ENCODE data around the gene CAMTA1. TPM values are rescaled to one million over a fixed set of nuclear protein-coding genes. Genes with fewer than 3 reads are reported as not detected.
"Not testable (repeated sequence)": the region's sequence is repeated elsewhere in the genome, so short reads cannot be mapped to it uniquely, and the experiment has no call there.

CAMTA1 gene
- total and polyA plus RNA-seq, 4 donors = 18.0 to 93.5 (median 35.8) TPM

GRCh38 chr1:7146710-7147109 lies 361.5 kb downstream of the CAMTA1 start:
- WGBS = 98% methylated on average over 5 of the region's 5 CpGs

GRCh38 chr1:7147581-7148282 lies 362.5 kb downstream of the CAMTA1 start:
- not testable (repeated sequence) for H3K9ac ChIP-seq (ENCODE audit: low read depth in 1 of 2, low read length in 2 of 2); DNase-seq (ENCODE audit: low spot score); H3K4me3 ChIP-seq (ENCODE audit: low read depth in 1 of 3, low read length in 3 of 3); H3K27me3 ChIP-seq (ENCODE audit: control insufficient read depth in 4 of 4, insufficient read depth in 4 of 4, low read length in 3 of 4); H3K27ac ChIP-seq (ENCODE audit: low read depth in 1 of 2, low read length in 2 of 2); H3K9me3 ChIP-seq (ENCODE audit: control insufficient read depth in 4 of 4, low read length in 3 of 4); H3K36me3 ChIP-seq (ENCODE audit: control insufficient read depth in 4 of 4, insufficient read depth in 3 of 4, low read depth in 1 of 4, low read length in 3 of 4)
- peaks cover 9 to 28% (median 18%) of the 10 kb centered on the region in 4 donors for H3K4me1 ChIP-seq (ENCODE audit: control insufficient read depth in 4 of 4, insufficient read depth in 4 of 4, low read length in 3 of 4)
- 96% methylated on average over 3 of the region's 3 CpGs for WGBS

More at GRCh38 chr1:7146710-7147109, 361.5 kb downstream of the CAMTA1 start:
- TF ChIP-seq CTCF (IDR thresholded peaks at IDR 0.05; ENCODE audit: low read depth, low read length, missing input control) (no peak), NR2F2 (IDR thresholded peaks at IDR 0.05) (no peak), MAX (IDR thresholded peaks at IDR 0.05) (no peak), HNF4A (conservative IDR thresholded peaks at IDR 0.05) (no peak), FOXA1 (IDR thresholded peaks at IDR 0.05) (no peak), ZBTB33 (IDR thresholded peaks at IDR 0.05) (no peak), FOXA2 (IDR thresholded peaks at IDR 0.05) (no peak), JUND (IDR thresholded peaks at IDR 0.05) (no peak), RXRA (IDR thresholded peaks at IDR 0.05) (no peak), ATF3 (IDR thresholded peaks at IDR 0.05) (no peak), GABPA (IDR thresholded peaks at IDR 0.05 in 1 of 2, conservative IDR thresholded peaks at IDR 0.05 in 1 of 2) (no peak)
- H3K9ac ChIP-seq (ENCODE audit: low read depth in 1 of 2, low read length in 2 of 2) = no peak overlapping the region
- no peak overlapping the region for H3K4me3 ChIP-seq (ENCODE audit: low read depth in 1 of 3, low read length in 3 of 3)
- H3K9me3 ChIP-seq (ENCODE audit: control insufficient read depth in 4 of 4, low read length in 3 of 4) = no peaks in the 10 kb centered on the region
- no peak for DNase-seq (ENCODE audit: low spot score)
- peaks cover 9 to 28% (median 18%) of the 10 kb centered on the region in 4 donors for H3K4me1 ChIP-seq (ENCODE audit: control insufficient read depth in 4 of 4, insufficient read depth in 4 of 4, low read length in 3 of 4)
- H3K27ac ChIP-seq (ENCODE audit: low read depth in 1 of 2, low read length in 2 of 2) = no peak overlapping the region
- H3K36me3 ChIP-seq (ENCODE audit: control insufficient read depth in 4 of 4, insufficient read depth in 3 of 4, low read depth in 1 of 4, low read length in 3 of 4) = no peaks in the 10 kb centered on the region
- H3K27me3 ChIP-seq (ENCODE audit: control insufficient read depth in 4 of 4, insufficient read depth in 4 of 4, low read length in 3 of 4) = no peaks in the 10 kb centered on the region

GRCh38 chr1:7149080-7149838 lies 364.0 kb downstream of the CAMTA1 start:
- Histone ChIP-seq H3K9ac (ENCODE audit: low read depth in 1 of 2, low read length in 2 of 2) (peak overlapping the region; percentile 17 to 30), H3K36me3 (ENCODE audit: control insufficient read depth in 4 of 4, insufficient read depth in 3 of 4, low read depth in 1 of 4, low read length in 3 of 4) (no peaks in the 10 kb centered on the region), H3K9me3 (ENCODE audit: control insufficient read depth in 4 of 4, low read length in 3 of 4) (no peaks in the 10 kb centered on the region), H3K4me1 (ENCODE audit: control insufficient read depth in 4 of 4, insufficient read depth in 4 of 4, low read length in 3 of 4) (peaks cover 9 to 28% (median 18%) of the 10 kb centered on the region in 4 donors), H3K27ac (ENCODE audit: low read depth in 1 of 2, low read length in 2 of 2) (peak overlapping the region; percentile 65 to 81), H3K4me3 (ENCODE audit: low read depth in 1 of 3, low read length in 3 of 3) (no peak overlapping the region), H3K27me3 (ENCODE audit: control insufficient read depth in 4 of 4, insufficient read depth in 4 of 4, low read length in 3 of 4) (no peaks in the 10 kb centered on the region)
- DNase-seq (ENCODE audit: low spot score) = no peak
- 25% methylated on average over 31 of the region's 31 CpGs for WGBS
- TF ChIP-seq SP1 (IDR thresholded peaks at IDR 0.05) = peak; percentile 85
- peak; percentile 63 to 81 for TF ChIP-seq HNF4A (conservative IDR thresholded peaks at IDR 0.05)
- peak; percentile 94 for TF ChIP-seq MAX (IDR thresholded peaks at IDR 0.05)
- TF ChIP-seq GABPA (IDR thresholded peaks at IDR 0.05 in 1 of 2, conservative IDR thresholded peaks at IDR 0.05 in 1 of 2) = peak in 1 of 2 donors; percentile 32
- no peak for TF ChIP-seq HNF4G (IDR thresholded peaks at IDR 0.05)
- TF ChIP-seq ZBTB33 (IDR thresholded peaks at IDR 0.05) = no peak
- TF ChIP-seq FOXA2 (IDR thresholded peaks at IDR 0.05) = no peak
- TF ChIP-seq NR2F2 (IDR thresholded peaks at IDR 0.05) = peak; percentile 52
- peak; percentile 84 to 92 for TF ChIP-seq RXRA (IDR thresholded peaks at IDR 0.05)
- TF ChIP-seq REST (IDR thresholded peaks at IDR 0.05) = peak; percentile 57

Data from liver (tissue), 9 donors.